T-helper 1 cell (primary cell): ENCODE results near the gene TUBA3C.

ENCODE experiments used
- DNase-seq, 5 donors: peaks; one replicate each; pipeline ENCODE4 v3.0.0-alpha.2; 2012 to 2020

Gene TUBA3C

DNA sequence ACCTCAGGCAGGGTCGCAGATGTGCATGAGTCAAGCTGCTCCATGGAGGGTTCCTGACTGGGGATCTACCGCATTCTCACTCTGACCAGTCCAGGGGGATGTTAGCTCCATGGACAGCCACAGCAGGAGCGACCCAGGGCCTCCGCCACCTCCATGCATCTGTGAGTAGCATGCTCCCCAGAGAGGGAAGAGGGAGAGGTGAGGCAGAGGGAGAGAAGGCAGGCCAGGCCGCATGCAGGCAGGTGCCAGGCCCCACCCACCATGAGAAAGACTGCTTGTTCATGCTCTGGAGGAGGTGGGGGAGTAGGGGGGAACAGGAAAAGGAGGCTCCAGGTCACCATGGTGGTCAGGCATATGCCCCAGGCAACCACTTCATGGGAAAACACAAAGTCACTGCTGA lies 20.3 kb downstream of the TUBA3C start:
- no peak for DNase-seq

DNA sequence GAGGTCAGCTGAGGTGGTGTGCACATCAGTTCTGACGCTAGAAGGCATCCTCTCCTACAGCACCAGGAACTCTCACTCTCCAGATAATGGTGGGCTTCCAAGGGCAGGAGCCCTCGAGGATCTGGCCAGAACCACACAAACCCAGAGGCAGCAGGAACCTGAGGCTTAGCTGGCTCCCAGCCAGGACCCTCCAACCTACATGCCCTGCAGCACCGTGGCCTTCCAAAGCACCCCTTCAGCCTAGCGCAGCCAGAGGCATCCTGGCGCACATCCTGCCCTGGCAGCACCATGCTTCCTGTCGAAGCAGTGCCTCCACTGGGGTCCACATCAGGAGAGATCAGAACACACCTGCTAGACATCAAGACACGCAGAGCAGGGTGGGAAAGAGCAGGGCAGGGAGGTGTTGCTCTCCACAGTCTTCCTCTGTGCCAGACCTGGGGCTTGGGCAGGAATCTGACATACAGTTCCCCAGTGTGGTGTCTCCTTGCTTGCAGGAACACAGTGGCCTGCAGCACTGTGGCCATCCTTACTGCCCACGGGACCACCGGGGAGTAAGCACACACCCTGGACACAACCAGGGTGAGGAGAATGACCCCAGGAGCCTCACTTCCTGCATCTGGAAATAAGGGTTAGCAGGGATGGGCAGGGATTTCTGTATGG lies 21.7 kb downstream of the TUBA3C start:
- DNase-seq = no peak

GRCh38 chr13:19159181-19159580 lies 22.4 kb downstream of the TUBA3C start:
- no peak for DNase-seq

DNA sequence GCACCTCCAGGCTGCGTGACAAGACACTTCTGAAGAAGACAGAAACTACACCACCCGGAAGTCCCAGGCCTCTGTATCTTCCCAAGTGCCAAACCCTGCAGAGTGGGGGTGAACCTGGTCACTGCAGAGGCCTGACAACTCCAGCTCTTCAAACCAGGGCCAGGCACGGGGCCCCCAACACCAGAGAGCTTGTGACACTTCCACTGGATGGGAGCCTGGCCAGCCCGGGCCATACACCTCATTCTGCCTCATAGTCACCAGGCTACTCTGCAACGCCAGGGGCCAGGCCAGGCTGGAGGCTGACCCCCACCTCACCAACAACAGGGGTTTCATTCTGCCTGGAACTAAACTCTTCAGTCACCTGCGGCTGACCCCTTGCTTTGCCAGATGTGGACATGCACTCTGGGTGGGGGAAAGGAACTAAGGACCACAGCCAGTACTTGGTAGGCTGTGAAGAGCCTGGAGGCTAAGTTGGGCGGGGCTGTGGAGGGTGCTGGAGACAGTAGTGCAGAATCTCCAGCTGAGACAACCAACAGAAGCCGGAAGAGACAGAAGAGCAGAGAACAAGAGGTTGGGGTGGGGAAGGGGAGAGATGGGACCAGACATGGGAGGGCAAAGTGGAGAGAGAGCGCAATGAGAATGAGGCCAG lies 23.0 kb downstream of the TUBA3C start:
- DNase-seq = no peak

- no peak for DNase-seq
Observed at GRCh38 chr13:19158006-19158405, 23.6 kb downstream of the TUBA3C start.

DNA sequence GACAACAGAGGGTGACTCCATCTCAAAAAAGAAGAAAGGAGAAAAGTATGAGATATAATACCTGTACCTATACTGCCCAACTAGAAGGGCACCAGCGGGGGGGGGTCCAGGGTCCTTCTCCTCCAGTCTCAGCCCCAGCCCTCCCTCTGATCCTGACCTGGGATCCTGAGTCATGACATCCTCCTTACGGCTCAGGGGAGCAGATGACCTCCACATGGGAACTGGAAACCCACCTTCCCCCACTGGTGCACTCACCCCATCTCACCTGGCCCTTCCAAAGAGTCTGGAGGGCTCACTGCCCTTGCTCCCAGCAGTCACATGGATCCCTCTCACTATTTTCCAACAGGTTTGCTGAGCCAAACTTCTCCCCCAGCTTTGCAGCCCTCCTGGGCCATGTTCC lies 24.2 kb downstream of the TUBA3C start:
- DNase-seq = no peak

- DNase-seq = no peak
Observed at GRCh38 chr13:19156013-19156825, 25.4 kb downstream of the TUBA3C start.

GRCh38 chr13:19155321-19155861 lies 26.2 kb downstream of the TUBA3C start:
- DNase-seq = no peak

DNA sequence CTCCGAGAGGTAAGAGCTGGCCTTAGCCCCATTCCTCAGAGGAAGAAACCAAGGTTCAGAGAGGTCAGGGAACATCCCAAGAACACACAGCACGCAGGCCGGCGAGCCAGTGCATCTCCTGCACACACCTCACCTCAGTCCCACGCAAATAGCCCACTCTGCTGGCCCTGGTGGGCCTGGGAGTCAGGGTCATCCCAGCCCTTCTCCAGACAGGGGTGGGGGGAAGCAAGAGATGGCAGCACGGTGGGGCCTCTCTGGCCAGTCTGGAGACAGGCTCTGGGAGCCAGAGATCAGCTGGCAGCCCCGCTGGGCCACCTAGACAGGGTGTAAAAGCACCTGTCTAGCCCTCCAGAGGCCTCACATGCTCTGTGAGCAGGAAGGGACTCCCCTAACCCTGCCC lies 26.8 kb downstream of the TUBA3C start:
- DNase-seq = no peak

GRCh38 chr13:19153782-19154450 lies 27.7 kb downstream of the TUBA3C start:
- DNase-seq = no peak

GRCh38 chr13:19152403-19152802 lies 29.2 kb downstream of the TUBA3C start:
- DNase-seq = no peak

DNA sequence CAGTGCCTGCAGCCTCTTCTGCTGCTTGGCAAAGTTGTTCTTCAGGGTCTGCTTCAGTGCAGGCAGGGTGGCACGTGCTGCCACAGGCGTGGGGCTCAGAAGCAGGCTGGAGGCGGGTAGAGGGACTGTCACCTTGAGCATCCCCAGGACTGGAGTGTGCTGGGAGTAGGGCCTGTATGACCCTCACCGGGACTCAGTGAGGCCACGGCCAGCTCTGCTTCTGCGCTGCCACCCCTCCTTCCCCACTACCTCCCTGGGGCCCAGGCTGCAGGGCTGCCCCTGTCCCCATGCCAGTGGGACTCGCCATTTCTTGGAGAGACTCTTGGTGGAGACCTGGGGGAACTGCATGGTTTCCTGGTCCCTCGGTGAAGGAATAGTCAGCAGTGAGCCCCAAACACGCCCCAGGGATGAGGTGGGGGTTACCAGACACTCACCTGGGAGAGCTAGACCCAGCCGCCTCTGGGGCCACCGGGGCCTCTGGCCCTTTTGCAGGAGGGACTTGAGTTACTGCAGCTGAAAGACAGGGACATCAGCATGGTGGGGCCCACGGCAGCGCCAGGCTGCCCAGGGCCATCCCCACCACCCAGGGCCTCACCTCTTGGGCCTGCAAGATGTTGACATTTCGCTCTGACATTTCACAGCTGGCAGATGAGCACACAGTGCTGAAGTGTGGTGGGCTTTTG lies 29.9 kb downstream of the TUBA3C start:
- DNase-seq = no peak

DNA sequence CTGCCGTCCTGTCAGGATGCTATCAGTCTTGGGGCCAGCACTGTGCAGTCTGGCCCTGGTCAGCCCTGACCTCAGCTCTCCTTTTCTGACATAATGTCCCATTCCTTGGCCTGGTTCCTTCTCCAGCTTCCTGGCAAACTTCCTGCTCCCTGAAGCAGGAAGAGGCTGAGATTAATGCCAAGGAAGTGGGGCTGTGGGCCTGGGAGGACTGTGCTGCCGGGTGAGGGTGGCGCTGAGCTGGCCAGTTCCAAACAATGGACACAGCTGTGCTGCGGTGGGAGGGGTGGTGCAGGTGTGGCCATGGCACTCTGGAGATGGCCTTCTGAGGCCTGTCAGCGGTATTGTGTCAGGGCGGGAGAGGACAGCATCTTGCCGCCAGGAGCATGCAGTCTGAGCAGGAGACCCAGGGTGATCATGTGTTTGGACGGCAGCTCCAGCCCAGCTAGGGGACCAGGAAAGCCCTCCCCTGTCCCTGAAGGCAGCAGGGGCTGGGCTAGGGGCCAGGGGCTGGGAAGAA lies 30.9 kb downstream of the TUBA3C start:
- no peak for DNase-seq

GRCh38 chr13:19150226-19150625 lies 31.4 kb downstream of the TUBA3C start:
- no peak for DNase-seq

- no peak for DNase-seq
Observed at GRCh38 chr13:19148561-19148960, 33.1 kb downstream of the TUBA3C start.
